Adrenal gland (tissue), 12 donors: ENCODE data around the gene STOM. TPM values are rescaled to one million over a fixed set of nuclear protein-coding genes. Genes with fewer than 3 reads are reported as not detected.
A peak's percentile ranks its signal among the peaks of the same experiment; 100 is the strongest.

Experiments used
- DNase-seq, 7 donors: peaks; one replicate each; pipeline ENCODE4 v3.0.0-alpha.2; 2019 to 2020
- H3K27ac ChIP-seq, 5 donors: fragments of 200-600 bp; sonication (generic) in 4 of 5; 1 replicate in 3 of 5; 2 replicates in 2 of 5; pipeline versions ENCODE4 v1.5.1 to v1.8.0; 2016 to 2020; ENCODE audit warnings: mild to moderate bottlenecking in 1 of 5
- H3K27me3 ChIP-seq: fragments of 200-600 bp; 2 replicates; pipeline ENCODE4 v1.8.0; 2021
- H3K36me3 ChIP-seq, 2 donors: fragments of 200-600 bp; replicated peaks in 1 of 2; 1 replicate in 1 of 2; 2 replicates in 1 of 2; pipeline versions ENCODE4 v1.5.1 to v1.8.0; 2018 to 2022
- H3K4me1 ChIP-seq, 2 donors: fragments of 200-600 bp; replicated peaks in 1 of 2; 1 replicate in 1 of 2; 2 replicates in 1 of 2; pipeline versions ENCODE4 v1.5.1 to v1.8.0; 2018 to 2021
- H3K4me3 ChIP-seq, 4 donors: fragments of 200-600 bp; sonication (generic) in 3 of 4; one replicate each; pipeline ENCODE4 v1.5.1; 2016 to 2018
- H3K9me3 ChIP-seq, 3 donors: fragments of 200-600 bp; sonication (generic) in 1 of 3; replicated peaks in 1 of 3; 1 replicate in 2 of 3; 2 replicates in 1 of 3; pipeline versions ENCODE4 v1.5.1 to v1.8.0; 2016 to 2021
- CTCF ChIP-seq, 6 experiments: fragments of 450-650 bp in 4 of 6; fragments of 200-600 bp in 2 of 6; sonication (generic) in 1 of 6; IDR thresholded peaks; 1 replicate in 5 of 6; 2 replicates in 1 of 6; pipeline versions ENCODE4 v1.5.1 to v1.8.0; 2016 to 2021; ENCODE audit warnings: antibody characterized with exemption in 6 of 6, mild to moderate bottlenecking in 2 of 6, moderate library complexity in 1 of 6
- POLR2A ChIP-seq, 2 donors: fragments of 450-650 bp; IDR thresholded peaks; one replicate each; pipeline ENCODE4 v1.6.1; 2017; ENCODE audit warnings: antibody characterized with exemption in 2 of 2, mild to moderate bottlenecking in 2 of 2, moderate library complexity in 1 of 2
- WGBS, 4 donors: extraction: QIAGEN DNeasy Blood & Tissue Kit in 2 of 4; methylation state at CpG; one replicate each; pipeline versions ENCODE4 v1.1.5 to v1.1.7; 2013 to 2017; 5-methylcytosine and 5-hydroxymethylcytosine counted together
- intact Hi-C, 2 donors: fragments of 100-400 bp; cut with DNase I; formaldehyde crosslinking; loops; one replicate each; pipeline versions ENCODE4 v1.14.1 to v1.15.0; 2022 to 2023
- polyA plus RNA-seq, 3 donors: library from polyadenylated mRNA; stranded (reverse); fragments of 200-250 nt in 2 of 3; fragments of 350-450 nt in 1 of 3; fragmentation: Illumina TruSeq in 1 of 3; extraction: RNeasy Lipid Tissue Mini Kit (QIAGEN cat#74804) in 1 of 3; gene quantifications; one replicate each; pipeline ENCODE4 v1.2.3, GENCODE V29; 2013 to 2014
- total RNA-seq, 9 donors: library from RNA; depleted of rRNA in 4 of 9; stranded (reverse); fragments of >200 nt in 4 of 9; fragments of 120-200 nt in 1 of 9; fragmentation: NEBNext Ultra II Directional in 1 of 9; extraction: Animal tissue kit (Norgen Biotek cat#: 25700) in 1 of 9; gene quantifications; one replicate each; pipeline versions ENCODE4 v1.1.0 to v1.2.4, GENCODE V29; 2013 to 2023
- donor health status: healthy with polysubstance abuse.
- donor health status: Bipolar disorder and iron deficiency.
- donor health status: DM: yes; HTN: yes; CAD: no.
- donor health status: DM: no; HTN: no; CAD: no.
- donor health status: DM: no; HTN: no; CAD: no.
- donor health status: DM: yes; HTN: yes; CAD: no.

The STOM gene
- total and polyA plus RNA-seq, 12 donors = 104 to 427 (median 211) TPM

GRCh38 chr9:121326901-121327613, 43.0 kb downstream of the STOM start:
- Histone ChIP-seq H3K4me1 (no peaks in the 10 kb centered on the region), H3K27ac (peak overlapping the region in 4 of 5 donors; percentile 28 to 88 (median 49)), H3K9me3 (no peaks in the 10 kb centered on the region), H3K4me3 (no peak overlapping the region), H3K27me3 (no peaks in the 10 kb centered on the region), H3K36me3 (peaks cover 0 to 92% of the 10 kb centered on the region in 2 donors)
- TF ChIP-seq POLR2A (IDR thresholded peaks at IDR 0.05) = no peak
- TF ChIP-seq CTCF (IDR thresholded peaks at IDR 0.05) = no peak
- WGBS, 4 donors = 91 to 97% (median 94%) methylated on average over 9 to 11 of the region's 11 CpGs
- peak in 1 of 7 donors; percentile 49 for DNase-seq
- intact Hi-C loops = loop anchor here in 1 of 2 donors (5.0 kb wide), 1 partner anchor 45 kb away; the partner anchor contains the start of gene STOM

- WGBS, 4 donors = 58 to 77% (median 67%) methylated on average over 6 to 19 of the region's 19 CpGs
- Histone ChIP-seq H3K4me3 (no peak overlapping the region), H3K27ac (peak overlapping the region in 4 of 5 donors; percentile 28 to 89 (median 62)), H3K36me3 (peaks cover 0 to 92% of the 10 kb centered on the region in 2 donors), H3K4me1 (no peaks in the 10 kb centered on the region), H3K9me3 (no peaks in the 10 kb centered on the region), H3K27me3 (no peaks in the 10 kb centered on the region)
- peak; percentile 53 to 91 (median 59) for DNase-seq
- TF ChIP-seq CTCF (IDR thresholded peaks at IDR 0.05) (no peak), POLR2A (IDR thresholded peaks at IDR 0.05) (no peak)
- intact Hi-C loops = loop anchor here in 1 of 2 donors (5.0 kb wide), 1 partner anchor 46 kb away; the partner anchor contains the start of gene STOM
These were observed 43.8 kb downstream of the STOM start for GRCh38 chr9:121326130-121326838.

GRCh38 chr9:121325387-121325786, 44.7 kb downstream of the STOM start:
- Histone ChIP-seq H3K36me3 (peaks cover 0 to 88% of the 10 kb centered on the region in 2 donors), H3K9me3 (no peaks in the 10 kb centered on the region), H3K27me3 (no peaks in the 10 kb centered on the region), H3K27ac (peak overlapping the region in 4 of 5 donors; percentile 48 to 89 (median 62)), H3K4me3 (no peak overlapping the region), H3K4me1 (no peaks in the 10 kb centered on the region)
- intact Hi-C loops = loop anchor here in 1 of 2 donors (5.0 kb wide), 1 partner anchor 47 kb away; the partner anchor contains the start of gene STOM
- 66 to 73% (median 68%) methylated on average over 7 of the region's 7 CpGs for WGBS, 4 donors
- DNase-seq = peak in 2 of 7 donors; percentile 12 to 53
- TF ChIP-seq POLR2A (IDR thresholded peaks at IDR 0.05) (no peak), CTCF (IDR thresholded peaks at IDR 0.05) (peak in 1 of 6 experiments; percentile 8)

- Histone ChIP-seq H3K27ac (peak overlapping the region in 4 of 5 donors; percentile 11 to 89 (median 62)), H3K9me3 (no peaks in the 10 kb centered on the region), H3K4me1 (no peaks in the 10 kb centered on the region), H3K4me3 (no peak overlapping the region), H3K27me3 (no peaks in the 10 kb centered on the region), H3K36me3 (peaks cover 0 to 82% of the 10 kb centered on the region in 2 donors)
- intact Hi-C loops = loop anchor here (5.0 kb wide), 1 partner anchor 48 kb away; the partner anchor contains the start of gene STOM (in 2 of the 2)
- TF ChIP-seq POLR2A (IDR thresholded peaks at IDR 0.05) = no peak
- TF ChIP-seq CTCF (IDR thresholded peaks at IDR 0.05) = no peak
- DNase-seq = peak in 1 of 7 donors; percentile 1
- 72 to 90% (median 77%) methylated on average over 2 of the region's 2 CpGs for WGBS, 4 donors
These were observed 45.3 kb downstream of the STOM start for GRCh38 chr9:121324755-121325154.
